HEK293T (cell line): Measurements from ENCODE around the gene LMNTD1.

Experiments
- CTCF ChIA-PET: fragments of 350-600 bp; formaldehyde crosslinking; extraction: SDS; loops from one replicate; lab custom pipeline; 2021; ENCODE audit warnings: antibody characterized with exemption, inconsistent platforms; lab: Yijun Ruan, JAX
- POLR2A ChIA-PET: fragments of 350-600 bp; formaldehyde crosslinking; extraction: SDS; loops from one replicate; lab custom pipeline; 2020; ENCODE audit warnings: antibody characterized with exemption, inconsistent platforms; lab: Yijun Ruan, JAX
- DNase-seq: peaks from one replicate; pipeline ENCODE4 v3.0.0; 2012; ENCODE audit warnings: mixed read lengths; ENCODE audit errors: extremely low spot score
- ARNT ChIP-seq: fragments of 450-650 bp; IDR thresholded peaks from 2 replicates; pipeline ENCODE4 v1.6.1; 2017; ENCODE audit warnings: mild to moderate bottlenecking
- BHLHE40 ChIP-seq: fragments of 450-650 bp; IDR thresholded peaks from 2 replicates; pipeline ENCODE4 v1.6.1; 2016; ENCODE audit warnings: mild to moderate bottlenecking, moderate library complexity, borderline replicate concordance
- CTBP1 ChIP-seq: fragments of 450-650 bp; IDR thresholded peaks from 2 replicates; pipeline ENCODE4 v1.6.1; 2016; ENCODE audit warnings: borderline replicate concordance
- ELF4 ChIP-seq: fragments of 450-650 bp; IDR thresholded peaks from 2 replicates; pipeline ENCODE4 v1.6.1; 2017; ENCODE audit warnings: antibody characterized with exemption
- FOXA1 ChIP-seq: fragments of 450-650 bp; IDR thresholded peaks from 2 replicates; pipeline ENCODE4 v1.6.1; 2016; ENCODE audit warnings: mild to moderate bottlenecking
- FOXK2 ChIP-seq: fragments of 450-650 bp; IDR thresholded peaks from 2 replicates; pipeline ENCODE4 v1.6.1; 2016; ENCODE audit warnings: mild to moderate bottlenecking
- FOXM1 ChIP-seq: fragments of 450-650 bp; IDR thresholded peaks from 2 replicates; pipeline ENCODE4 v1.6.1; 2017; ENCODE audit warnings: mild to moderate bottlenecking, borderline replicate concordance
- HDGF ChIP-seq: fragments of 450-650 bp; IDR thresholded peaks from 2 replicates; pipeline ENCODE4 v1.6.1; 2017; ENCODE audit warnings: antibody characterized with exemption, borderline replicate concordance
- L3MBTL2 ChIP-seq: fragments of 450-650 bp; conservative IDR thresholded peaks from 2 replicates; pipeline ENCODE4 v1.6.1; 2016; ENCODE audit warnings: mild to moderate bottlenecking
- LEF1 ChIP-seq: fragments of 450-650 bp; IDR thresholded peaks from 2 replicates; pipeline ENCODE4 v1.6.1; 2017; ENCODE audit warnings: mild to moderate bottlenecking, borderline replicate concordance
- NFRKB ChIP-seq: fragments of 450-650 bp; IDR thresholded peaks from 2 replicates; pipeline ENCODE4 v1.6.1; 2016; ENCODE audit warnings: mild to moderate bottlenecking, moderate library complexity
- PKNOX1 ChIP-seq: fragments of 450-650 bp; IDR thresholded peaks from 2 replicates; pipeline ENCODE4 v1.6.1; 2016
- SP1 ChIP-seq: fragments of 450-650 bp; IDR thresholded peaks from 2 replicates; pipeline ENCODE4 v1.6.1; 2017
- SUZ12 ChIP-seq: fragments of 450-650 bp; IDR thresholded peaks from 2 replicates; pipeline ENCODE4 v1.6.1; 2016; ENCODE audit warnings: mild to moderate bottlenecking
- TARDBP ChIP-seq: fragments of 450-650 bp; IDR thresholded peaks from 2 replicates; pipeline ENCODE4 v1.6.1; 2016
- ZNF384 ChIP-seq: fragments of 450-650 bp; IDR thresholded peaks from 2 replicates; pipeline ENCODE4 v1.6.1; 2016

LMNTD1 gene

GRCh38 chr12:25590011-25590721 lies 37.1 kb upstream of the LMNTD1 start:
- CTCF ChIA-PET: no interaction called here

GRCh38 chr12:25587346-25587745 lies 34.3 kb upstream of the LMNTD1 start:
- TF ChIP-seq LEF1: no peak
- no peak for TF ChIP-seq L3MBTL2
- TF ChIP-seq FOXK2: no peak
- POLR2A ChIA-PET: no interaction called here
- CTCF ChIA-PET: no interaction called here
- DNase-seq: no peak

More at GRCh38 chr12:25590011-25590721, 37.1 kb upstream of the LMNTD1 start:
- POLR2A ChIA-PET: no interaction called here
- DNase-seq: no peak
- TF ChIP-seq FOXA1 (no peak), FOXK2 (no peak), BHLHE40 (no peak), HDGF (no peak), L3MBTL2 (no peak), LEF1 (no peak), SP1 (no peak), ZNF384 (no peak), FOXM1 (no peak), TARDBP (no peak), PKNOX1 (no peak), NFRKB (no peak), ARNT (no peak), ELF4 (no peak), CTBP1 (no peak), SUZ12 (no peak)

- POLR2A ChIA-PET: no interaction called here
- CTCF ChIA-PET: no interaction called here
- DNase-seq: no peak
- no peak for TF ChIP-seq ELF4
- TF ChIP-seq SP1: no peak
Observed at GRCh38 chr12:25585662-25586061, 32.6 kb upstream of the LMNTD1 start.

- CTCF ChIA-PET: no interaction called here
- POLR2A ChIA-PET: no interaction called here
- TF ChIP-seq ARNT: no peak
- no peak for TF ChIP-seq SUZ12
- TF ChIP-seq BHLHE40: no peak
- TF ChIP-seq SP1: no peak
- no peak for TF ChIP-seq TARDBP
- TF ChIP-seq ELF4: no peak
- TF ChIP-seq LEF1: no peak
- TF ChIP-seq NFRKB: no peak
- TF ChIP-seq FOXA1: no peak
- TF ChIP-seq L3MBTL2: no peak
- TF ChIP-seq CTBP1: no peak
- TF ChIP-seq ZNF384: no peak
- no peak for TF ChIP-seq FOXK2
- TF ChIP-seq HDGF: no peak
- no peak for TF ChIP-seq PKNOX1
- TF ChIP-seq FOXM1: no peak
- DNase-seq: no peak
Observed at GRCh38 chr12:25585021-25585523, 32.0 kb upstream of the LMNTD1 start.

- POLR2A ChIA-PET: no interaction called here
Observed at GRCh38 chr12:25584596-25584995, 31.5 kb upstream of the LMNTD1 start.

GRCh38 chr12:25583545-25583944 lies 30.5 kb upstream of the LMNTD1 start:
- DNase-seq: no peak
- ChIA-PET POLR2A (no interaction called here), CTCF (no interaction called here)
- no peak for TF ChIP-seq FOXK2
- no peak for TF ChIP-seq LEF1
- no peak for TF ChIP-seq BHLHE40
- no peak for TF ChIP-seq ARNT
- no peak for TF ChIP-seq NFRKB
- TF ChIP-seq PKNOX1: no peak
- TF ChIP-seq ELF4: no peak
- TF ChIP-seq CTBP1: no peak
- TF ChIP-seq ZNF384: no peak
- no peak for TF ChIP-seq HDGF
- no peak for TF ChIP-seq SUZ12
- TF ChIP-seq L3MBTL2: no peak
- no peak for TF ChIP-seq SP1
- TF ChIP-seq TARDBP: no peak
- TF ChIP-seq FOXM1: no peak

More at GRCh38 chr12:25584596-25584995, 31.5 kb upstream of the LMNTD1 start:
- CTCF ChIA-PET: no interaction called here
- TF ChIP-seq FOXM1: no peak
- TF ChIP-seq FOXA1: no peak
- no peak for TF ChIP-seq CTBP1
- no peak for TF ChIP-seq SP1
- no peak for TF ChIP-seq NFRKB
- no peak for TF ChIP-seq SUZ12
- TF ChIP-seq ZNF384: no peak
- TF ChIP-seq ELF4: no peak
- no peak for DNase-seq

GRCh38 chr12:25581067-25581466 lies 28.0 kb upstream of the LMNTD1 start:
- DNase-seq: no peak
- ChIA-PET POLR2A (no interaction called here), CTCF (no interaction called here)
- TF ChIP-seq SP1 (no peak), LEF1 (no peak), HDGF (no peak), ELF4 (no peak), ZNF384 (no peak), ARNT (no peak), CTBP1 (no peak), NFRKB (no peak), SUZ12 (no peak), BHLHE40 (no peak), TARDBP (no peak), FOXA1 (no peak), PKNOX1 (no peak), FOXK2 (no peak), FOXM1 (no peak), L3MBTL2 (no peak)
